Lung (tissue), 12 donors: ENCODE measurements around the gene TMC1. TPM values are rescaled to one million over a fixed set of nuclear protein-coding genes. Genes with fewer than 3 reads are reported as not detected.

Experiments used
- ATAC-seq: fragments of 200-7000 bp; cut with Tn5 transposase; one replicate; pipeline ENCODE4 v1.9.1; 2020; ENCODE audit warnings: moderate number of reproducible peaks; ENCODE audit not compliant: insufficient read depth, low FRiP score
- DNase-seq, 3 donors: peaks; one replicate each; pipeline ENCODE4 v3.0.0-alpha.2; 2013 to 2017
- H3K27ac ChIP-seq, 2 donors: one replicate each; pipeline ENCODE4 v1.5.1; 2013; ENCODE audit warnings: mild to moderate bottlenecking in 2 of 2, moderate library complexity in 2 of 2, control low read depth in 1 of 2, inconsistent platforms in 1 of 2, low read depth in 1 of 2, low read length in 1 of 2
- H3K27me3 ChIP-seq, 3 donors: one replicate each; pipeline ENCODE4 v1.5.1; 2013; ENCODE audit warnings: low read length in 2 of 3; ENCODE audit not compliant: control insufficient read depth in 3 of 3, insufficient read depth in 3 of 3
- H3K36me3 ChIP-seq, 4 donors: one replicate each; pipeline ENCODE4 v1.5.1; 2013; ENCODE audit warnings: low read length in 4 of 4, mild to moderate bottlenecking in 1 of 4, moderate library complexity in 1 of 4; ENCODE audit not compliant: control insufficient read depth in 4 of 4, insufficient read depth in 4 of 4
- H3K4me1 ChIP-seq, 5 donors: one replicate each; pipeline ENCODE4 v1.5.1; 2013; ENCODE audit warnings: low read length in 5 of 5, mild to moderate bottlenecking in 2 of 5, moderate library complexity in 1 of 5; ENCODE audit not compliant: control insufficient read depth in 5 of 5, insufficient read depth in 5 of 5
- H3K4me3 ChIP-seq: one replicate; pipeline ENCODE4 v1.5.1; 2013; ENCODE audit warnings: mild to moderate bottlenecking, control low read depth, moderate library complexity
- H3K9ac ChIP-seq, 2 donors: one replicate each; pipeline ENCODE4 v1.5.1; 2013; ENCODE audit warnings: low read length in 2 of 2, control low read depth in 1 of 2; ENCODE audit not compliant: insufficient read depth in 1 of 2
- H3K9me3 ChIP-seq, 4 donors: one replicate each; pipeline ENCODE4 v1.5.1; 2013; ENCODE audit warnings: low read length in 3 of 4, mild to moderate bottlenecking in 1 of 4, moderate library complexity in 1 of 4; ENCODE audit not compliant: control insufficient read depth in 4 of 4, insufficient read depth in 3 of 4
- WGBS, 2 donors: extraction: QIAGEN DNeasy Blood & Tissue Kit; methylation state at CpG; one replicate each; pipeline ENCODE4 v1.1.7; 2013; 5-methylcytosine and 5-hydroxymethylcytosine counted together
- polyA plus RNA-seq, 2 donors: library from polyadenylated mRNA; stranded (reverse); fragments of 200-250 nt; gene quantifications; one replicate each; pipeline ENCODE4 v1.2.1, GENCODE V29; 2013
- total RNA-seq, 2 donors: library from RNA; depleted of rRNA in 1 of 2; stranded (reverse); fragments of >200 nt in 1 of 2; gene quantifications; one replicate each; pipeline ENCODE4 v1.2.1, GENCODE V29; 2014 to 2021
- TF ChIP-seq, protein P1 (sequence below): IDR thresholded peaks from 2 replicates; pipeline ENCODE4 v1.5.1; 2012; ENCODE audit warnings: mild to moderate bottlenecking; ENCODE audit errors: control extremely low read depth, extremely low read depth
- donor health status: control.
- donor health status: control.
- donor health status: Bipolar disorder and iron deficiency.
- donor health status: healthy.
- donor health status: DM: yes; HTN: yes; CAD: no.

The TMC1 gene
- total and polyA plus RNA-seq, 4 donors: 0.10 to 0.82 (median 0.21) TPM; not detected in 1

DNA sequence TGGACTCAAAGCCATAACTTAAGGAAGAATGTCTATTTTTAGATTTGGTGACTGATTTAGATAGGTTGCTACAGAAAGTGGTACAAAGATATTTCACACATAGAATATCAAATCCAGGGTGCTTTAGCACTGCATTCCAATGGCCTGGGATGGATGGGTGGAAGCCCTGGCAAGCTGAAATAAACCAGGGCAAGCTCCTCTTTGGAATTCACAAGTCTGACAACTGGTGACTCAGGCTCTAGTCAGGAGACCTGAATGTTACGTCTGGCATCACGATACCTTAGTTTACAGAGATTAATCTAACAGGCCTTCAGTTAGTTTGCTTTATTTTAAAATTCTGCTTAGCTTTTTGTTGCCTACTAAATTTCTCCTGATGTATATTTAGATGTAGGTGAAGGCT is 144.0 kb downstream of the TMC1 start:
- Histone ChIP-seq H3K27me3 (no peaks in the 10 kb centered on the region), H3K27ac (no peak overlapping the region), H3K9me3 (no peaks in the 10 kb centered on the region), H3K36me3 (no peaks in the 10 kb centered on the region), H3K4me1 (no peaks in the 10 kb centered on the region), H3K4me3 (no peak overlapping the region), H3K9ac (no peak overlapping the region)
- DNase-seq (no peak), ATAC-seq (no peak)
- WGBS, 2 donors: 92 to 98% methylated on average over 2 of the region's 2 CpGs
- TF ChIP-seq, protein P1, sequence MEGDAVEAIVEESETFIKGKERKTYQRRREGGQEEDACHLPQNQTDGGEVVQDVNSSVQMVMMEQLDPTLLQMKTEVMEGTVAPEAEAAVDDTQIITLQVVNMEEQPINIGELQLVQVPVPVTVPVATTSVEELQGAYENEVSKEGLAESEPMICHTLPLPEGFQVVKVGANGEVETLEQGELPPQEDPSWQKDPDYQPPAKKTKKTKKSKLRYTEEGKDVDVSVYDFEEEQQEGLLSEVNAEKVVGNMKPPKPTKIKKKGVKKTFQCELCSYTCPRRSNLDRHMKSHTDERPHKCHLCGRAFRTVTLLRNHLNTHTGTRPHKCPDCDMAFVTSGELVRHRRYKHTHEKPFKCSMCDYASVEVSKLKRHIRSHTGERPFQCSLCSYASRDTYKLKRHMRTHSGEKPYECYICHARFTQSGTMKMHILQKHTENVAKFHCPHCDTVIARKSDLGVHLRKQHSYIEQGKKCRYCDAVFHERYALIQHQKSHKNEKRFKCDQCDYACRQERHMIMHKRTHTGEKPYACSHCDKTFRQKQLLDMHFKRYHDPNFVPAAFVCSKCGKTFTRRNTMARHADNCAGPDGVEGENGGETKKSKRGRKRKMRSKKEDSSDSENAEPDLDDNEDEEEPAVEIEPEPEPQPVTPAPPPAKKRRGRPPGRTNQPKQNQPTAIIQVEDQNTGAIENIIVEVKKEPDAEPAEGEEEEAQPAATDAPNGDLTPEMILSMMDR: no peak

DNA sequence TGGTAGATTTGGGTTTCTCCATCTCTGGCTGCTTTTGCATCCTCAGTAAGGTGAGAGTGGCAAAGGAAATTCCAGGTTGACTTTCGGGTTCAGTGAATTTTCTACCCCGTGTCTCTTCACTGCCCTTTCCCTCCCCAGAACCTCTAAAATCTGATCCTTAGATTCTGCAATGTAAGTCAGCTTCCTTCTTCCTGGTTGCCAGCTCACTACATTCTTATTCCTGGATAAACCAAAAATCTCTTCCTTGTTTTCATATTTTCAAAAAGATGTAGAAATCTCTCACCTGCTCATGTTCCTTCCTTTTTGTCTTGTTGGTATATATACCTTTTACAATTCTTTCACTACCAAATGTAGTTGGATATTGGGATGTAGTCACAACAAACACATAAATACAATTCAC is 145.8 kb downstream of the TMC1 start:
- H3K9me3 ChIP-seq: no peaks in the 10 kb centered on the region
- H3K36me3 ChIP-seq: no peaks in the 10 kb centered on the region
- H3K4me1 ChIP-seq: no peaks in the 10 kb centered on the region
- H3K27me3 ChIP-seq: no peaks in the 10 kb centered on the region
- ATAC-seq (no peak), DNase-seq (no peak)
- 74 to 86% methylated on average over 2 of the region's 2 CpGs for WGBS, 2 donors
- H3K27ac ChIP-seq: no peak overlapping the region
- no peak overlapping the region for H3K9ac ChIP-seq
- TF ChIP-seq, protein P1: no peak
- H3K4me3 ChIP-seq: no peak overlapping the region

- Histone ChIP-seq H3K9me3 (peaks cover 0 to 2% (median 0%) of the 10 kb centered on the region in 4 donors), H3K4me3 (no peak overlapping the region), H3K4me1 (no peaks in the 10 kb centered on the region), H3K36me3 (no peaks in the 10 kb centered on the region), H3K27me3 (no peaks in the 10 kb centered on the region), H3K27ac (no peak overlapping the region), H3K9ac (no peak overlapping the region)
- DNase-seq (no peak), ATAC-seq (no peak)
- 91 to 94% methylated on average over 2 of the region's 2 CpGs for WGBS, 2 donors
- TF ChIP-seq, protein P1: no peak
Observed at GRCh38 chr9:72674961-72675360, 153.6 kb downstream of the TMC1 start.

- H3K36me3 ChIP-seq: no peaks in the 10 kb centered on the region
- ATAC-seq: no peak
- H3K9ac ChIP-seq: no peak overlapping the region
- WGBS, 2 donors: 56 to 58% methylated on average over 1 of the region's 1 CpG
- DNase-seq: peak in 2 of 3 donors; percentile 1 to 7
- TF ChIP-seq, protein P1: no peak
- H3K4me1 ChIP-seq: no peaks in the 10 kb centered on the region
- no peaks in the 10 kb centered on the region for H3K27me3 ChIP-seq
- no peak overlapping the region for H3K27ac ChIP-seq
- H3K4me3 ChIP-seq: no peak overlapping the region
- H3K9me3 ChIP-seq: peaks cover 0 to 2% (median 0%) of the 10 kb centered on the region in 4 donors
Observed at GRCh38 chr9:72675586-72675985, 154.2 kb downstream of the TMC1 start.
